Omental fat pad (tissue), 4 donors: ENCODE measurements around the gene LGALS4. TPM values are rescaled to one million over a fixed set of nuclear protein-coding genes. Genes with fewer than 3 reads are reported as not detected.
"Not testable (repeated sequence)": the region's sequence is repeated elsewhere in the genome, so short reads cannot be mapped to it uniquely, and the experiment has no call there.

Experiments used
- ATAC-seq: fragments of 150-250 bp; one replicate; pipeline ENCODE4 v1.9.1; 2016; ENCODE audit warnings: mild to moderate bottlenecking, moderate library complexity; ENCODE audit not compliant: low FRiP score
- DNase-seq: peaks from one replicate; pipeline ENCODE4 v3.0.0-alpha.2; 2019; ENCODE audit warnings: low spot score
- CTCF ChIP-seq, 3 donors: fragments of 450-650 bp; IDR thresholded peaks; one replicate each; pipeline ENCODE4 v1.5.1; 2016 to 2017; ENCODE audit warnings: antibody characterized with exemption in 3 of 3, mild to moderate bottlenecking in 3 of 3, moderate library complexity in 2 of 3
- small RNA-seq: library from RNA; depleted of rRNA; stranded (forward); fragments of <200 nt; gene quantifications from one replicate; pipeline ENCODE3, GENCODE V24; 2016
- total RNA-seq, 4 donors: library from RNA; depleted of rRNA; stranded (reverse); fragments of >200 nt; gene quantifications; one replicate each; pipeline ENCODE4 v1.1.0, GENCODE V29; 2016

LGALS4 gene
- total RNA-seq, 4 donors from 2014 or later = 0.46 to 1.6 TPM; not detected in 2

DNA sequence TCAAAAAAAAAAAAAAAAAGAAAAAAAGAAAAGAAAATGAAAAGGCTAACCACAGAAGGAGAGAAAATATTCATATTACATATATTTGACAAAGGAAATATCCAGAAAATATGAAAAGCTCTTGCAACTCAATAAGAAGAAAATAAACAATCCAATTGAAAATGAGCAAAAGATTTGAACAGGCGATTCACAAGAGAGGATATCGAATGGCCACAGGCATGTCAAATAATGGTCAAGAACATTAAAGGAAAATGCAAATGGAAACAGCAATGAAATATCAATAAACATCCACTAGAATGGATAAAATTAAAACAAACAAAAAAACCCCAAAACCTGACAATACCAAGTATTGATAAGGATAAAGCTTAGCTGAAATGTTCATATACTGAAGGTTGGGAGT lies 47.5 kb downstream of the LGALS4 start:
- DNase-seq = no peak
- no peak for ATAC-seq
- TF ChIP-seq CTCF (IDR thresholded peaks at IDR 0.05) = no peak

GRCh38 chr19:38763795-38764220 lies 48.9 kb downstream of the LGALS4 start:
- no peak for DNase-seq
- TF ChIP-seq CTCF (IDR thresholded peaks at IDR 0.05) = no peak
- no peak for ATAC-seq

DNA sequence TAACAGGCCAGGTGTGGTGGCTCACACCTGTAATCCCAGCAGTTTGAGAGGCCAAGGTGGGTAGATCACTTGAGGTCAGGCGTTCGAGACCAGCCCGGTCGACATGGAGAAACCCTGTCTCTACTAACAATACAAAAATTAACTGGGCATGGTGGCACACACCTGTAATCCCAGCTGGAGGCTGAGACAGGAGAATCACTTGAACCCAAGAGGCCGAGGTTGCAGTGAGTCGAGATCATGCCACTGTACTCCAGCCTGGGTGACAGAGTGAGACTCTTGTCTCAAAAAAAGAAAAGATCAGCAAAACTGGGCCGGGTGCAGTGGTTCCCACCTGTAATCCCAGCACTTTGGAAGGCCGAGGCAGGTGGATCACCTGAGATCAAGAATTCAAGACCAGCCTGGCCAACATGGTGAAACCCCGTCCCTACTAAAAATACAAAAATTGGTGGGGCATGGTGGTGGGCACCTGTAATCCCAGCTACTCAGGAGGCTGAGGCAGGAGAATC lies 50.8 kb downstream of the LGALS4 start:
- ATAC-seq, DNase-seq: not testable (repeated sequence)

DNA sequence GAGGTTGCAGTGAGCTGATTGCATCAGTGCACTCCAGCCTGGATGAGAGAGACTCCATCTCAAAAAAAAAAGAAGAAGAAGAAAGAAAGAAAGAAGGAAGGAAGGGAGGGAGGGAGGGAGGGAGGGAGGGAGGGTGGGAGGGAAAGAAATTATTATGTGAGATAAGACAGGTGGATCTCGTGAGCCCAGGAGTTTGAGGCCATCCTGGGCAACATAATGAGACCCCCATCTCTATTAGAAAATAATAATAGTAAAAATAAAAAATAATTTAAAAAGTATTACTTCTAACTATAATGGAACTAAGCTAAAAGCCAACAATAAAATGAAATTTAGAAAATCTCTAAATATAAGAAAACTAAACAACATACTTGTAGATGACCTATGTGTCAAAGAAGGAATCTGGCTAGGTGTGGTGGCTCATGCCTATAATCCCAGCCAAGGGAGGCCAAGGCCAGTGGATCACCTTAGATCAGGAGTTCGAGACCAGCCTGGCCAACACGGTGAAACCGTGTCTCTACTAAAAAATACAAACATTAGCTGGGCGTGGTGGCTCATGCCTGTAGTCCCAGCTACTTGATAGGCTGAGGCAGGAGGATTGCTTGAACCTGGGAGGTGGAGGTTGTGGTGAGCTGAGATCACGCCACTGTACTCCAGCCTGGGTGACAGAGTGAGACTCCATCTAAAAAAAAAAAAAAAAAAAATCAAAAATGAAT lies 51.8 kb downstream of the LGALS4 start:
- not testable (repeated sequence) for DNase-seq, ATAC-seq

GRCh38 chr19:38759590-38760003 lies 53.1 kb downstream of the LGALS4 start:
- DNase-seq (no peak), ATAC-seq (no peak)
- no peak for TF ChIP-seq CTCF (IDR thresholded peaks at IDR 0.05)

- not testable (repeated sequence) for ATAC-seq, DNase-seq
Measured at GRCh38 chr19:38754196-38754595, 58.5 kb downstream of the LGALS4 start.

- DNase-seq, ATAC-seq: not testable (repeated sequence)
Measured at GRCh38 chr19:38753783-38754182, 59.0 kb downstream of the LGALS4 start.

Small RNA genes within 50 kb of the gene (small RNA-seq; reads per million reads assigned to genes)
- not detected for gene RNU6-140P

Other genes with a start within 250 kb of the LGALS4 start
- 1 to 10 TPM; 1.5 to 3.2 (median 2.7) TPM for gene MAP4K1, start 195.0 kb downstream of the LGALS4 start, total RNA-seq
- gene EIF3K, start 193.8 kb downstream of the LGALS4 start, total RNA-seq = 100 to 1,000 TPM; 364 to 556 (median 476) TPM
- 100 to 1,000 TPM; 290 to 517 (median 367) TPM for gene ACTN4, start 165.3 kb downstream of the LGALS4 start, total RNA-seq
- gene CAPN12, start 68.5 kb downstream of the LGALS4 start, total RNA-seq = 1 to 10 TPM; 1.0 to 2.5 (median 1.4) TPM
- not detected for gene LGALS7, start 39.4 kb downstream of the LGALS4 start, total RNA-seq
- not detected for gene LGALS7B, start 23.7 kb downstream of the LGALS4 start, total RNA-seq
- gene ECH1, start 18.8 kb upstream of the LGALS4 start, total RNA-seq = 100 to 1,000 TPM; 101 to 145 (median 128) TPM
- gene HNRNPL, start 37.0 kb upstream of the LGALS4 start, total RNA-seq = 100 to 1,000 TPM; 138 to 180 (median 169) TPM
- 10 to 100 TPM in 1 of 4 donors, 1 to 10 TPM in 3; 5.3 to 10.4 (median 7.1) TPM for gene RINL, start 65.3 kb upstream of the LGALS4 start, total RNA-seq
- 100 to 1,000 TPM in 1 of 4 donors, 10 to 100 TPM in 3; 59.6 to 115 (median 74.5) TPM for gene SIRT2, start 86.7 kb upstream of the LGALS4 start, total RNA-seq
- gene NFKBIB, start 87.0 kb upstream of the LGALS4 start, total RNA-seq = 10 to 100 TPM; 19.6 to 30.9 (median 22.7) TPM
- gene CCER2, start 99.2 kb upstream of the LGALS4 start, total RNA-seq = under 1 TPM in 2 of 4 donors, not detected in 2; 0.50 to 0.84 TPM
- 10 to 100 TPM in 3 of 4 donors, 1 to 10 TPM in 1; 9.7 to 14.8 (median 11.8) TPM for gene SARS2, start 117.8 kb upstream of the LGALS4 start, total RNA-seq
- gene MRPS12, start 118.0 kb upstream of the LGALS4 start, total RNA-seq = 10 to 100 TPM; 27.3 to 46.0 (median 37.7) TPM
- 10 to 100 TPM; 31.2 to 43.6 (median 38.2) TPM for gene FBXO17, start 162.8 kb upstream of the LGALS4 start, total RNA-seq
- gene FBXO27, start 219.6 kb upstream of the LGALS4 start, total RNA-seq = 10 to 100 TPM in 1 of 4 donors, 1 to 10 TPM in 3; 3.2 to 14.6 (median 7.6) TPM